Measurements from ENCODE around the gene DISP2.

- TF ChIP-seq CTCF (IDR thresholded peaks at IDR 0.05), result no peak
- no peak for TF ChIP-seq POLR2A (IDR thresholded peaks at IDR 0.05)
Measured at GRCh38 chr15:40369971-40370370, 12.0 kb downstream of the DISP2 start.
